Sigmoid colon (tissue), 7 donors: Measurements from ENCODE around the gene XYLT1. TPM values are rescaled to one million over a fixed set of nuclear protein-coding genes. Genes with fewer than 3 reads are reported as not detected.

ENCODE experiments used
- DNase-seq: peaks from one replicate; pipeline ENCODE4 v3.0.0-alpha.2; 2019
- H3K27ac ChIP-seq, 4 donors: fragments of 200-600 bp; sonication (generic); one replicate each; pipeline ENCODE4 v1.5.1; 2016 to 2019; ENCODE audit warnings: mild to moderate bottlenecking in 1 of 4
- H3K27me3 ChIP-seq, 3 donors: fragments of 200-600 bp; sonication (generic); one replicate each; pipeline ENCODE4 v1.5.1; 2019; ENCODE audit warnings: mild to moderate bottlenecking in 1 of 3
- H3K36me3 ChIP-seq, 4 donors: fragments of 200-600 bp; sonication (generic); one replicate each; pipeline ENCODE4 v1.5.1; 2016 to 2019
- H3K4me1 ChIP-seq, 4 donors: fragments of 200-600 bp; sonication (generic); one replicate each; pipeline ENCODE4 v1.5.1; 2017 to 2019
- H3K4me3 ChIP-seq, 4 donors: fragments of 200-600 bp; sonication (generic); one replicate each; pipeline ENCODE4 v1.5.1; 2017 to 2019; ENCODE audit warnings: mild to moderate bottlenecking in 2 of 4, moderate library complexity in 1 of 4
- H3K9me3 ChIP-seq, 4 donors: fragments of 200-600 bp in 3 of 4; sonication (generic) in 3 of 4; one replicate each; pipeline versions ENCODE4 v1.5.1 to v1.6.1; 2013 to 2019
- EP300 ChIP-seq, 4 donors: sonication (generic); formaldehyde crosslinking; IDR thresholded peaks; one replicate each; pipeline ENCODE4 v1.6.1; 2017; ENCODE audit warnings: antibody characterized with exemption in 4 of 4
- POLR2A ChIP-seq, 2 donors: fragments of 450-650 bp; IDR thresholded peaks; one replicate each; pipeline ENCODE4 v1.6.1; 2016; ENCODE audit warnings: antibody characterized with exemption in 2 of 2, mild to moderate bottlenecking in 2 of 2, moderate library complexity in 2 of 2
- POLR2AphosphoS5 ChIP-seq, 4 donors: sonication (generic); formaldehyde crosslinking; IDR thresholded peaks; one replicate each; pipeline ENCODE4 v1.6.1; 2017; ENCODE audit warnings: antibody characterized with exemption in 4 of 4
- WGBS, 2 donors: extraction: QIAGEN DNeasy Blood & Tissue Kit; methylation state at CpG; one replicate each; pipeline ENCODE4 v1.1.7; 2013; 5-methylcytosine and 5-hydroxymethylcytosine counted together
- intact Hi-C: fragments of 100-400 bp; cut with DNase I; formaldehyde crosslinking; loops from one replicate; pipeline ENCODE4 v1.15.1; 2023
- polyA plus RNA-seq, 3 donors: library from polyadenylated mRNA; stranded (reverse); fragments of 200-250 nt; gene quantifications; one replicate each; pipeline ENCODE4 v1.2.3, GENCODE V29; 2013
- total RNA-seq, 4 donors: library from RNA; depleted of rRNA; stranded (reverse); fragments of >200 nt; gene quantifications; one replicate each; pipeline ENCODE4 v1.1.0, GENCODE V29; 2016
- TF ChIP-seq, protein P1 (sequence below), 4 experiments: fragments of 450-650 bp in 3 of 4; fragments of 200-600 bp in 1 of 4; IDR thresholded peaks; one replicate each; pipeline ENCODE4 v1.5.1; 2016 to 2019; ENCODE audit warnings: antibody characterized with exemption in 4 of 4, mild to moderate bottlenecking in 3 of 4, moderate library complexity in 2 of 4
- donor health status: healthy with polysubstance abuse.
- donor health status: Bipolar disorder and iron deficiency.
- donor health status: healthy.

Gene XYLT1, protein sequence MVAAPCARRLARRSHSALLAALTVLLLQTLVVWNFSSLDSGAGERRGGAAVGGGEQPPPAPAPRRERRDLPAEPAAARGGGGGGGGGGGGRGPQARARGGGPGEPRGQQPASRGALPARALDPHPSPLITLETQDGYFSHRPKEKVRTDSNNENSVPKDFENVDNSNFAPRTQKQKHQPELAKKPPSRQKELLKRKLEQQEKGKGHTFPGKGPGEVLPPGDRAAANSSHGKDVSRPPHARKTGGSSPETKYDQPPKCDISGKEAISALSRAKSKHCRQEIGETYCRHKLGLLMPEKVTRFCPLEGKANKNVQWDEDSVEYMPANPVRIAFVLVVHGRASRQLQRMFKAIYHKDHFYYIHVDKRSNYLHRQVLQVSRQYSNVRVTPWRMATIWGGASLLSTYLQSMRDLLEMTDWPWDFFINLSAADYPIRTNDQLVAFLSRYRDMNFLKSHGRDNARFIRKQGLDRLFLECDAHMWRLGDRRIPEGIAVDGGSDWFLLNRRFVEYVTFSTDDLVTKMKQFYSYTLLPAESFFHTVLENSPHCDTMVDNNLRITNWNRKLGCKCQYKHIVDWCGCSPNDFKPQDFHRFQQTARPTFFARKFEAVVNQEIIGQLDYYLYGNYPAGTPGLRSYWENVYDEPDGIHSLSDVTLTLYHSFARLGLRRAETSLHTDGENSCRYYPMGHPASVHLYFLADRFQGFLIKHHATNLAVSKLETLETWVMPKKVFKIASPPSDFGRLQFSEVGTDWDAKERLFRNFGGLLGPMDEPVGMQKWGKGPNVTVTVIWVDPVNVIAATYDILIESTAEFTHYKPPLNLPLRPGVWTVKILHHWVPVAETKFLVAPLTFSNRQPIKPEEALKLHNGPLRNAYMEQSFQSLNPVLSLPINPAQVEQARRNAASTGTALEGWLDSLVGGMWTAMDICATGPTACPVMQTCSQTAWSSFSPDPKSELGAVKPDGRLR
- total RNA-seq (10 to 100 TPM; 23.0 to 33.2 (median 30.0) TPM), polyA plus RNA-seq (1 to 10 TPM in 2 of 3 donors, under 1 TPM in 1; 0.60 to 9.7 (median 2.1) TPM)

DNA sequence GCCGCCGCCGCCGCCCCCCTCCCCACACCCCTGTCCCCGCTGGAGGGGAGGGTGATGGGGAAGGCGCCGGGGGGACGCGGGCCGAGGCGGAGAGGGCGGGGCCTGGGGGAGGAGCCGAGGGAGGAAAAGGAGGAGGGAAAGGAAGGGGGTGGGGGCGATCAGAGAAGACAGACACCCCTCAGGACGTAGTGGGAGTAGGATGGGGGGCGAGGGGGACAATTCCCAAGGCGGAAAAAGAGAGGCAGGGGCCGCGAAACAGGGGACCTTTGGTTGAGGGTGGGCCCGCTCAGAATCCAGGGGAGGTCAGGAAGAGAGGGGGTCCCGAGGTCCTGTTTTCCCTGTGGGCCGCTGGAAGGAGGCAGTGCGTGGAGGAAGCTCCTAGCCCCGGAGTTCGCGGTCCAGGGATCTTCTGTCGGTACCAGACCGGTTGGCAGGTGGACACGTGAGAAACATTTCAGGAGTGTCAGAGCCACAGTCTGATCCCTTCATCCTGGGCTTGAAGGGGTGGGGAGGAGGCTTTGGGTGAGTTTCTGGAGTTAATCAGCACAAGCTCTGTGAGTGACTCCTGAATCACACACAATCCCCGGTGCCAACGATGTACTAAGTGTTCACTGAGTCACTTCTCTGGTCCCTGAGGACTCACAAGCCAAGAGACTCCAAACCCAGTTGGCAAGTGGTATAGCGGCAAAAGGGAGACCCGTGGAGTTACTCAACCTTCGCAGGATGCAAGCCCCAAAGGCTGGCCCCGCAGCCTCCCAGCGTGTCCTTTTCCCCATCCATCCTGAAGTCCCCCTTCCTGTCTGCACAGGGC is at the start of gene XYLT1:
XYLT1 (minus strand) TSS at position 53 of the 811 bp plus-strand sequence. CDS start 164 bp downstream, outside the sequence.
- 11 to 13% methylated on average over 36 of the region's 36 CpGs for WGBS, 2 donors
- intact Hi-C loops: loop anchor here (2.0 to 5.0 kb wide), 2 partner anchors 246 to 609 kb away; no protein-coding TSS in a partner anchor
- peaks cover 0 to 49% (median 37%) of the 10 kb centered on the region in 4 donors for H3K4me1 ChIP-seq

DNA sequence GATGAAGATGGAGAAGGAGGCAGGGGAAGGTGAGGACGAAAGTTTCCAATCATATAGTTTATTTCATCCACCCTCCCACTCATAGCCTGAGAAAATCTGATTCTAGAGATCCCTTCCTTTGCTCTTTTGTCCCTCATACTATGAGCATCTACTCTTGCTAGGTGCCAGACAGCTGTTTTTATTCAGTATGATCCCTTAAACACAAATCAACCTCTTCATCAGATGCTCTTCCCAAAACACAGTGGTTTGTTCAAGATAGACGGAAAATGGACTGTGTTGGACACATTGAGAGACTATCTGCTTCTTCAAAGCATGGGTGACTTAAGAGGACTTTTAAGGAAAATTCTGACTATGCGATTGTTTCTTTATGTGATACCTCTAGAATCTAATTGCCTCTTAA is 49.4 kb upstream of the XYLT1 start:
- H3K36me3 ChIP-seq: no peaks in the 10 kb centered on the region
- intact Hi-C loops: no loop called here
- peaks cover 0 to 5% (median 0%) of the 10 kb centered on the region in 3 donors for H3K27me3 ChIP-seq
- H3K27ac ChIP-seq: no peak overlapping the region
- H3K4me3 ChIP-seq: no peak overlapping the region
- TF ChIP-seq EP300 (IDR thresholded peaks at IDR 0.05): no peak
- no peaks in the 10 kb centered on the region for H3K9me3 ChIP-seq
- DNase-seq: no peak
- H3K4me1 ChIP-seq: no peaks in the 10 kb centered on the region
- 85 to 88% methylated on average over 3 of the region's 3 CpGs for WGBS, 2 donors

More for the DNA sequence above, at the start of gene XYLT1:
- TF ChIP-seq, protein P1, sequence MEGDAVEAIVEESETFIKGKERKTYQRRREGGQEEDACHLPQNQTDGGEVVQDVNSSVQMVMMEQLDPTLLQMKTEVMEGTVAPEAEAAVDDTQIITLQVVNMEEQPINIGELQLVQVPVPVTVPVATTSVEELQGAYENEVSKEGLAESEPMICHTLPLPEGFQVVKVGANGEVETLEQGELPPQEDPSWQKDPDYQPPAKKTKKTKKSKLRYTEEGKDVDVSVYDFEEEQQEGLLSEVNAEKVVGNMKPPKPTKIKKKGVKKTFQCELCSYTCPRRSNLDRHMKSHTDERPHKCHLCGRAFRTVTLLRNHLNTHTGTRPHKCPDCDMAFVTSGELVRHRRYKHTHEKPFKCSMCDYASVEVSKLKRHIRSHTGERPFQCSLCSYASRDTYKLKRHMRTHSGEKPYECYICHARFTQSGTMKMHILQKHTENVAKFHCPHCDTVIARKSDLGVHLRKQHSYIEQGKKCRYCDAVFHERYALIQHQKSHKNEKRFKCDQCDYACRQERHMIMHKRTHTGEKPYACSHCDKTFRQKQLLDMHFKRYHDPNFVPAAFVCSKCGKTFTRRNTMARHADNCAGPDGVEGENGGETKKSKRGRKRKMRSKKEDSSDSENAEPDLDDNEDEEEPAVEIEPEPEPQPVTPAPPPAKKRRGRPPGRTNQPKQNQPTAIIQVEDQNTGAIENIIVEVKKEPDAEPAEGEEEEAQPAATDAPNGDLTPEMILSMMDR (IDR thresholded peaks at IDR 0.05): no peak
- TF ChIP-seq POLR2AphosphoS5 (IDR thresholded peaks at IDR 0.05): peak in 3 of 4 donors; percentile 21 to 43 (median 36)
- H3K27me3 ChIP-seq: peaks cover 0 to 8% (median 0%) of the 10 kb centered on the region in 3 donors
- DNase-seq: peak; percentile 94
- H3K27ac ChIP-seq: peak within 1 kb of the TSS; percentile 86 to 94 (median 91)
- H3K9me3 ChIP-seq: no peaks in the 10 kb centered on the region
- H3K4me3 ChIP-seq: peak within 1 kb of the TSS; percentile 87 to 97 (median 88)
- H3K36me3 ChIP-seq: no peaks in the 10 kb centered on the region

DNA sequence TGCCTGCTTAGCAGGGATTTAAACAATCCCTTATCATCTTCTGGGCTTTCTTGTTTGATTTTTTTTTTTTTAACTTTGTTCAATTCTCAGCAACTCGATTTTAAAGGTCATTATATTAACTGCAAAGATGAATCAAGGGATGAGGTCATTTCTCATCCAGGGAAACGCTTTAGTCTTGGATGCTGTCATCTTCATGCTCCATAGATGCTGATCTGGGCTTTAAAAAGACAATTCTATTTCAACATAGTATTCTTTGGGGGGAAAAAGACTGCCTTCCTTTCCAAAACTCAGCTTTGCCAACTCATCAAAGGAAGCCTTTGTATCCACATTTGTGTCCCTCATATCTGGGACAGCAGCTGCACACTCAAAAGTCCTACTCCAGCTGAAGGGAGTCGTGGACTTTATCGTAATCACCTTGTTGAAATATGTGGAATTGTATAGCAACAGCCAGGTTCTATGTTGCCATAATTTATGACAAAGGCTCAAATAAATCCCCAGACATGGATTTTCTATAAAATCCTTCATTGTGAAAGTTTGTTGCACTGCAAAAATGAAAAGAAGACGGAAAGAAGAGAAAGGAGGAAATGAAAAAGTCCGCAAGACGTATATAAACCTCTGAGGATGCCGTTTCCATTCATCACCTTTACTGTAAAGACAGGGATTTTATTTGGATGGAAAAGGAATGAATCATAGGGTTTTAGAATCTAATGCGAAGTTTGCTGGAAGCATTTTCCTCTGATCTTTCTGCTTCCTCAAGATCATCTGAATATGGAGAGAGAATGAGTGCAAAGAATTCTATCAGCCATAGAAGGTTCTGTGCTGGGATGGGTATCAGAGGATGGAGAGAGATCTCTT is 48.6 kb upstream of the XYLT1 start:
- no peaks in the 10 kb centered on the region for H3K36me3 ChIP-seq
- no peaks in the 10 kb centered on the region for H3K9me3 ChIP-seq
- peaks cover 0 to 5% (median 0%) of the 10 kb centered on the region in 3 donors for H3K27me3 ChIP-seq
- no peak overlapping the region for H3K27ac ChIP-seq
- intact Hi-C loops: no loop called here
- H3K4me1 ChIP-seq: no peaks in the 10 kb centered on the region
- WGBS, 2 donors: 69 to 80% methylated on average over 9 of the region's 9 CpGs
- no peak overlapping the region for H3K4me3 ChIP-seq
- no peak for DNase-seq
- TF ChIP-seq, protein P1 (IDR thresholded peaks at IDR 0.05): no peak
- no peak for TF ChIP-seq POLR2AphosphoS5 (IDR thresholded peaks at IDR 0.05)
- TF ChIP-seq POLR2A (IDR thresholded peaks at IDR 0.05): no peak
- TF ChIP-seq EP300 (IDR thresholded peaks at IDR 0.05): no peak

DNA sequence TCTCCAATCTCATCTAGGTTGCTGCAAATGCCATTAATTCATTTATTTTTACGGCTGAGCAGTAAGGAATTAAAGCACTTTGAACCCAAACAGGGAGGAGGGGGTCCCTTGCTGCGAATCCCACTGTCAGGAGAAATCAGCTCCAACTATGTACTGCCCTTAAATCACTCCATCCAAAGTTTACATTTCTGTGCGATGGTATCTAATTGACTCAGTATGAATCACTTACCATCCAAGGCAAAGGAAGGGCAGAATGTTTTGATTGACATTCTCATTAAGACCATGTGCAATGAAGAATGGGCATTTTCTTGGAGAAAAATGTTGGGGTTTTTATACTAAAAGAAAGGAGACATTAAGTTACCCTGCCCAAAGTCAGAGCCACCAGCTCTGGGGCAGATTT is 47.7 kb upstream of the XYLT1 start:
- TF ChIP-seq, protein P1 (IDR thresholded peaks at IDR 0.05): no peak
- TF ChIP-seq POLR2AphosphoS5 (IDR thresholded peaks at IDR 0.05) (no peak), POLR2A (IDR thresholded peaks at IDR 0.05) (no peak), EP300 (IDR thresholded peaks at IDR 0.05) (no peak)
- H3K27me3 ChIP-seq: peaks cover 0 to 5% (median 0%) of the 10 kb centered on the region in 3 donors
- no peak overlapping the region for H3K27ac ChIP-seq
- intact Hi-C loops: no loop called here
- no peaks in the 10 kb centered on the region for H3K4me1 ChIP-seq
- no peak overlapping the region for H3K4me3 ChIP-seq
- no peak for DNase-seq
- no peaks in the 10 kb centered on the region for H3K9me3 ChIP-seq
- H3K36me3 ChIP-seq: no peaks in the 10 kb centered on the region
- 49 to 67% methylated on average over 3 of the region's 3 CpGs for WGBS, 2 donors
